OCI-LY3 (cell line): ENCODE data around the gene PLEK2.

ENCODE experiments used
- EZH2phosphoT487 ChIP-seq: fragments of 200-600 bp; shearing (Covaris generic); IDR thresholded peaks from 2 replicates; pipeline ENCODE4 v1.6.1; 2018; ENCODE audit warnings: antibody characterized with exemption, mixed run types, low read depth
- TF ChIP-seq, protein P1 (sequence below): fragments of 200-600, 300-600 bp; sonication (generic); IDR thresholded peaks from 2 replicates; pipeline ENCODE4 v1.5.1; 2014; ENCODE audit warnings: antibody characterized with exemption, low read length, low read depth

DNA sequence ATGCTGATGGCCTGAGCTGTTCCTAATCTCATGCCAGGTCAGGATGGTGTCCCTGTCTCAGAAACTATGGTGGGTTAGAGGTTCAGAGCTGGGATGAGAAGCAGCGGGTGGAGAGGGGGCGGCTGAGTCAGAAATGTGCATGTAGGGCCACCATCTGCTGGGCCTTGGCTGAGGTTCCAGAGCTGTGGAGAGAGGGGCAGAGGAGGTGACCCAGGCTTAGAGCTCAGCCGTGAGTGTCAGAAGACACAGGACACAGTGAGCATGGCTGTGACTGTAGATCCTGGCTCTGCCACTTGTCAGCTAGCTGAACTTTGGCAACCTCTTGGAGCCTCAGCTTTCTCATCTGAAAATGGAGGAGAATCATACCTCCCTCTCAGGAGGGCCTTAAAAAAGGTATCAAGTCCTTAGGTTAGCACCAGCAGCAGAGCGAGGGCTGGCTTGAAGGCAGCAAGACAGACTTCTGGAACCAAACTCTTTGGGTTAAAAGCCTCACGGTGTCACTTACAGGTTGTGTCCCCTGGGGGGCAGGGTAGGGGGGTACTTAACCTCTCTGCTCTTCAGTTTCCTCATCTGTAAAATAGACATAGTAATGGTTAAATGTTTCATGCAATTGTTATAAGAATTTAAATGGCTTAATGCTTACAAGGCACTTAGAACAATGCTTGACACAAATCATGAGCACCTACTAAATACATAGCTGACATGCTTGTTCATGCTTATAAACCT lies 41.8 kb upstream of the PLEK2 start:
- TF ChIP-seq, protein P1, sequence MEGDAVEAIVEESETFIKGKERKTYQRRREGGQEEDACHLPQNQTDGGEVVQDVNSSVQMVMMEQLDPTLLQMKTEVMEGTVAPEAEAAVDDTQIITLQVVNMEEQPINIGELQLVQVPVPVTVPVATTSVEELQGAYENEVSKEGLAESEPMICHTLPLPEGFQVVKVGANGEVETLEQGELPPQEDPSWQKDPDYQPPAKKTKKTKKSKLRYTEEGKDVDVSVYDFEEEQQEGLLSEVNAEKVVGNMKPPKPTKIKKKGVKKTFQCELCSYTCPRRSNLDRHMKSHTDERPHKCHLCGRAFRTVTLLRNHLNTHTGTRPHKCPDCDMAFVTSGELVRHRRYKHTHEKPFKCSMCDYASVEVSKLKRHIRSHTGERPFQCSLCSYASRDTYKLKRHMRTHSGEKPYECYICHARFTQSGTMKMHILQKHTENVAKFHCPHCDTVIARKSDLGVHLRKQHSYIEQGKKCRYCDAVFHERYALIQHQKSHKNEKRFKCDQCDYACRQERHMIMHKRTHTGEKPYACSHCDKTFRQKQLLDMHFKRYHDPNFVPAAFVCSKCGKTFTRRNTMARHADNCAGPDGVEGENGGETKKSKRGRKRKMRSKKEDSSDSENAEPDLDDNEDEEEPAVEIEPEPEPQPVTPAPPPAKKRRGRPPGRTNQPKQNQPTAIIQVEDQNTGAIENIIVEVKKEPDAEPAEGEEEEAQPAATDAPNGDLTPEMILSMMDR: 0 out of 2 replicates have a peak, but pooled peaks have one; percentile 7
- TF ChIP-seq EZH2phosphoT487: no peak
